ENCODE data around the gene C7orf57. TPM values are rescaled to one million over a fixed set of nuclear protein-coding genes. Genes with fewer than 3 reads are reported as not detected.

C7orf57 gene
- total RNA-seq, 2 experiments from 2014 or later = 0.71 to 0.90 TPM

DNA sequence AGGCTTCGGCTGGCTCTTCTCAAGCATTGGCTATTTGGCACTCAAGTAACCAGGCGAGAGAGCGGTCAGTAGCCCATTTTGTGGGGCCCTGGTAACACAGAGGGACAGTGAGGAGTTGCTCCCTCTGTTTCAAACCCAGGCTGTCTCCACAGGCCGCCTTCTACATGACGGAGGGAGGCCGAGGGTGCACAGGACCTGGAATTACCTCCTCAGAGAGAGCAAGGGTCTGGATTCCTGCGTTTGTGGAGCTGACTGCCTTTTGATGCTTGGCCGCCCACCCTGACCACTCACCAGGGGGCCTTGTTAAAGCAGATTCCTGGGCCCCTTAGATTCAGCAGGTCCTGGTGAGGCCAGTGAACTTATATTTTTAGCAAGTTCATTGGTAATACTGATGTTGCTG, 66.0 kb downstream of the C7orf57 start:
- no peak overlapping the region for H3K4me3 Mint-ChIP-seq
- peaks cover 42% of the 10 kb centered on the region for H3K4me1 Mint-ChIP-seq (ENCODE audit: low read depth)
- ChIA-PET CTCF (interaction anchor here (1.1 to 6.7 kb wide), 5 partner anchors 8 to 154 kb away, joined by 3 to 29 read pairs (median 7); no protein-coding TSS in a partner anchor), POLR2A (interaction anchor here (0.9 to 1.6 kb wide), 3 partner anchors 12 to 123 kb away, joined by 3 to 4 read pairs (median 3); partner anchors contain the start of gene UPP1)
- DNase-seq = no peak
- H3K9me3 Mint-ChIP-seq = no peaks in the 10 kb centered on the region
- H3K36me3 Mint-ChIP-seq = peaks cover 69% of the 10 kb centered on the region
- H3K27me3 Mint-ChIP-seq = no peaks in the 10 kb centered on the region
- intact Hi-C loops (cut with micrococcal nuclease) = no loop called here
- no peak overlapping the region for H3K27ac Mint-ChIP-seq

DNA sequence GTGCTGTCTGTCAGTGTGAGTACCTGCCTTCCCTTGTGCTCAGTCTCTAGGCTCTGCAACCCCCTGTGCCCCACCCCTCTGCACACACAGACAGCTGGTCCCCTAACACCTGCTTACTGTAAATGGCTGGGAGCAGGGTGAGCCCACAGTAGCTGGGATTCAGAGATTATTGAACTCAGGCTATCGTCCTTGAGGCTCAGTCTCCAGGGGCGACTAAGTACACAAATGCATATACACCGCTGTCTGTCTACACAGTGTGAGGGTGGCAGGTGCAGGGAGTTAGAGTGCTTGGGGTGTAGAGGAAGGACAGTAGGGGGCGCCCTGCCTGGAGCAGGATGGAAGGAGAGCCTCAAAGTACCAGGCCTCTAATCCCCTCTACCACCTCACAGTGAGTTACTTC, 66.6 kb downstream of the C7orf57 start:
- Mint-ChIP-seq H3K4me3 (no peak overlapping the region), H3K4me1 (ENCODE audit: low read depth) (peaks cover 37% of the 10 kb centered on the region), H3K9me3 (no peaks in the 10 kb centered on the region), H3K27me3 (no peaks in the 10 kb centered on the region), H3K36me3 (peaks cover 70% of the 10 kb centered on the region), H3K27ac (peak overlapping the region; percentile 70)
- ChIA-PET CTCF (interaction anchor here (0.6 to 6.7 kb wide), 7 partner anchors 8 to 153 kb away, joined by 3 to 29 read pairs (median 4); no protein-coding TSS in a partner anchor), POLR2A (interaction anchor here (0.9 to 1.2 kb wide), 2 partner anchors 13 to 124 kb away, joined by 3 to 4 read pairs; partner anchors contain the start of gene UPP1)
- peak; percentile 47 for DNase-seq
- intact Hi-C loops (cut with micrococcal nuclease) = no loop called here

DNA sequence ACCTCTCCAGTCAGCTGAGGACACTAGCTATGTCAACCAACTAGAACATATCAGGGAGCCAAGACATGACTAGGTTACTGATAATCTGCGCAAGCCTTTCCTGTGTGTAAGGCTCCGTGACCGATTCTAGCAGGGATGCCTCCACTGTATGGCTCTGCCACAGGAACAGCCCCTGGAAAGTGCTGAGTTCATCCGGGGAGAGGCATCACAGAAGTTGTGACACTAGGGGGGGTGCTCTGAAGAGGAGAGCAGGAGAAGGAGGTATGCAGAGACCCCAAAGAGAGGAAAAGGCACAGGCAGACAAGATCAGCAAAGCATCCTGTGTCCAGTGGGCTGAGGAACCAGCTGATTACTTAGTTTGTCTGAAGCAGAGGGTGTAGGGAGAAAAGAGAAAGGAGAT, 67.2 kb downstream of the C7orf57 start:
- ChIA-PET POLR2A (interaction anchor here (0.9 to 1.2 kb wide), 2 partner anchors 14 to 124 kb away, joined by 3 to 4 read pairs; partner anchors contain the start of gene UPP1), CTCF (interaction anchor here (0.6 to 6.7 kb wide), 9 partner anchors 8 to 157 kb away, joined by 3 to 29 read pairs (median 4); no protein-coding TSS in a partner anchor)
- Mint-ChIP-seq H3K4me1 (ENCODE audit: low read depth) (peaks cover 32% of the 10 kb centered on the region), H3K4me3 (no peak overlapping the region), H3K27me3 (no peaks in the 10 kb centered on the region), H3K36me3 (peaks cover 67% of the 10 kb centered on the region), H3K9me3 (no peaks in the 10 kb centered on the region), H3K27ac (peak overlapping the region; percentile 52)
- intact Hi-C loops (cut with micrococcal nuclease) = no loop called here
- DNase-seq = no peak

DNA sequence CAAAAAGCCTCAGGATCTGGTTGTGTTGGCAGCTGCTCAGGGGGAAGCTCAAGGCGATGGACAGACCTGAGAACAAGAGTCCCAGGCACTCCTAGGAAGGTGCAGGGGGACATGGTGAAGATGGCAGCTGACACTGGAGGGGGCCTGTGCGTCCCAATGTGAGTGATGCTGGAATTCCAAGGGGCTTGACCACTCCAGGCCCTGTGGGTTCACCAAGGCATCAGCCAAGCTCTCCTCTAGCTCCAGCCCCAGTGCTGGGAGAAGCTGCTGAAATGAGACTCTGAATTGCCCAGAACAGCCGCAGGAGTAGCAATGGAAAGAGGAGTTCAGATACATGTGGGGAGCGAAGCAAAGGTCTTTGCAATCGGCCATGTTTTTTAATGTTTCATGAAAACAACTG, 69.7 kb downstream of the C7orf57 start:
- Mint-ChIP-seq H3K9me3 (no peaks in the 10 kb centered on the region), H3K36me3 (peaks cover 59% of the 10 kb centered on the region), H3K27me3 (no peaks in the 10 kb centered on the region), H3K4me3 (no peak overlapping the region), H3K4me1 (ENCODE audit: low read depth) (peaks cover 13% of the 10 kb centered on the region), H3K27ac (no peak overlapping the region)
- CTCF ChIA-PET = interaction anchor here (1.8 to 6.7 kb wide), 2 partner anchors 114 to 160 kb away, joined by 7 to 29 read pairs; no protein-coding TSS in a partner anchor
- DNase-seq = no peak
- intact Hi-C loops (cut with micrococcal nuclease) = no loop called here
- POLR2A ChIA-PET = no interaction called here

DNA sequence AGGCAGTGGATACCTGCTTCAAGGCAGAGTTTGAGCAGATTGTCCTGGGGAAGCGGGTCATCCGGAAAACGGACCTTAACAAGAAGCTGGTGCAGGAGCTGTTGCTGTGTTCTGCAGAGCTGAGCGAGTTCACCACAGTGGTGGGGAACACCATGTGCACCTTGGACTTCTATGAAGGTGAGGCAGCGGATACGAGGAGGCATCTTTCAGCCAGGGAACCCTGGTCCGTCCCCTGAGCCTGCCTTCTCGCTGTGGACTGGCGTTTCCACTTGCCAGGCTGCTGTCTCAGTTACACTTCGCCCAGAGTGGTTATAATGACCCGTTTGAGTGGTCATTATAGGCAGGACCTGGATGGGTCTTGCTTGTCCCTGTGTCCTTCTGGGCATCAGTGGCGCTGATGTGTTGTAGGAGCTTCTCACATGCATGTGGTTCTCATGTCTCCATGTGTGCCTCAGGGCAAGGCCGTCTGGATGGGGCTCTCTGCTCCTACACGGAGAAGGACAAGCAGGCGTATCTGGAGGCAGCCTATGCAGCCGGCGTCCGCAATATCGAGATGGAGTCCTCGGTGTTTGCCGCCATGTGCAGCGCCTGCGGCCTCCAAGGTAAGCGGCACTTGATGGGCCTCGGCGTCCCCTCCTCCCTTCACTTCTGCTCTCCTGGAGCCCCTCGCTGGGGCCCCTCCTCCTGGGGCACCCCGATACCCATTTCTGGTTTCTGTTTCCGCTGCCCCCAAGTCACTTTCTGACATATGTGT, 71.7 kb downstream of the C7orf57 start:
- Mint-ChIP-seq H3K27ac (no peak overlapping the region), H3K27me3 (no peaks in the 10 kb centered on the region), H3K4me3 (no peak overlapping the region), H3K9me3 (no peaks in the 10 kb centered on the region), H3K36me3 (peaks cover 54% of the 10 kb centered on the region), H3K4me1 (ENCODE audit: low read depth) (peaks cover 14% of the 10 kb centered on the region)
- CTCF ChIA-PET = interaction anchor here (3.7 to 4.8 kb wide), 3 partner anchors 19 to 161 kb away, joined by 22 to 86 read pairs (median 62); partner anchors contain the start of genes PKD1L1 and UPP1
- intact Hi-C loops (cut with micrococcal nuclease) = no loop called here
- POLR2A ChIA-PET = interaction anchor here (0.9 kb wide), 1 partner anchor 12 kb away, joined by 3 read pairs; no protein-coding TSS in a partner anchor
- DNase-seq = no peak

DNA sequence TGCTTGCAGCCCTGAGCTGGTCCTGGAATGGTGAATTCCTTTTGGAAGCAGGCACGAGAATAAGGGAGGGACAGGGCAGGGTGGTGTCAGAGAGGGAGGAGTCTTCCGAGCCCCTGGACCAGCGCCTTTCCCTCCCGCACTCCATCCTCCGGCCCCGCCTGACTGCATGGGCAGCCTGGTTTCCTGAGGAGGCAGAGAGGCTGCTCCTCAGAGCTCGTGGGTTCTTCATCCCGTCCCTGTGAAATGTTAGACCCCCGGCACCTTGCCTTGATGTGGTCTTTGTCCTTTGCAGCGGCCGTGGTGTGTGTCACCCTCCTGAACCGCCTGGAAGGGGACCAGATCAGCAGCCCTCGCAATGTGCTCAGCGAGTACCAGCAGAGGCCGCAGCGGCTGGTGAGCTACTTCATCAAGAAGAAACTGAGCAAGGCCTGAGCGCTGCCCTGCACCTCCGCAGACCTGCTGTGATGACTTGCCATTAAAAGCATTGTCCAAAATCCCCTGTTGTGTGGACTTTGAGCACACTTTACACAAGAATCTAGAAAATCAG, 72.7 kb downstream of the C7orf57 start:
- peaks cover 48% of the 10 kb centered on the region for H3K36me3 Mint-ChIP-seq

DNA sequence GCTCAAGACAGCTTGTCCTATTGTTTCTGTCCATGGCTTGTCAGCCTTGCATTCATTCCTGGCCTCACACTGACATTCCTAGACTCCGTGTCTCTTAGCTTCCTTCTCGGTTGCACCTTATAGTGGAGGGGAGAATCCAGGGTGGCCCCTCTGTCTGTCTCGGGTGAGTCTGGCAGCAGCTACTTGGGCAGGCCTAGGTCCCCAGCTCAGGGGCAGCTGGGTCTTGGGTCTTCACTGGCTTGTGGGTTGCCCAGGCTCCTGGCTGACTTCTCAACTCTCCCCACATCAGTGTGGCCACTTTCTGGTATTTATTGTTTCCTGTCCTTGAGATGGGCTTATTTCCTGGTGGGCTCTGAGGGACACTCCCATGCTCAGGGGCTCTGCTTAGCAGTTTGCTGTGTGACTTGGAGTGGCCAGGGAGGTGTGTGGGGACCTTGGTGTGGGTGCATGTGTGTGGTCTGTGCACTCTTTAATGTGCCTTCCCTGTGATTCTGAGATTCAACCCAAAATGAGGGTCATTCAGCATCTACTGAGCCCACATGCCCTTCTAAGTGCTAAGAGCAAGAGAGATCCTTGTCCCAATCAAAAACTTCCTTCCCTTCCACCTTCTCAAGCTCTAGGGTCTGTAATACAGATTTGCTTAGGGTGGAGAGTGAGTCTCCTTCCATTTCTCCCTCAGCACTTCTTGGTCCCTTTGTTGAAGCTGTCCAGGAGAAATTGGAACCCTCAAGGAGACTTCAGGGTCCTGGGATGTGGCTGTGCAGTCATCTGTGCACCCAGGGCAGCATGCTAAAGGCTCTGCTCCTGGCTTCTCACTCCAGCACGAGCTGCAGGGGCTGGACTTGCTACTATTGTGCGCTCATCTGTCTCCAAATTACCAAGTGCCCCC, 73.9 kb downstream of the C7orf57 start:
- H3K27ac Mint-ChIP-seq = peak overlapping the region; percentile 40
- no peaks in the 10 kb centered on the region for H3K9me3 Mint-ChIP-seq
- peaks cover 40% of the 10 kb centered on the region for H3K36me3 Mint-ChIP-seq
- no peak overlapping the region for H3K4me3 Mint-ChIP-seq
- no peaks in the 10 kb centered on the region for H3K27me3 Mint-ChIP-seq
- H3K4me1 Mint-ChIP-seq (ENCODE audit: low read depth) = peaks cover 11% of the 10 kb centered on the region
- ChIA-PET POLR2A (interaction anchor here (1.6 to 1.7 kb wide), 2 partner anchors 118 to 164 kb away, joined by 8 to 9 read pairs; no protein-coding TSS in a partner anchor), CTCF (interaction anchor here (0.6 to 4.8 kb wide), 26 partner anchors 8 to 171 kb away, joined by 3 to 86 read pairs (median 6); partner anchors contain the start of genes C7orf57, PKD1L1 and UPP1)
- DNase-seq = no peak
- intact Hi-C loops (cut with micrococcal nuclease) = no loop called here

More for the DNA sequence above, 72.7 kb downstream of the C7orf57 start:
- no peaks in the 10 kb centered on the region for H3K9me3 Mint-ChIP-seq
- H3K4me3 Mint-ChIP-seq = no peak overlapping the region
- ChIA-PET POLR2A (interaction anchor here (0.9 kb wide), 1 partner anchor 13 kb away, joined by 3 read pairs; no protein-coding TSS in a partner anchor), CTCF (interaction anchor here (0.9 to 4.8 kb wide), 10 partner anchors 19 to 162 kb away, joined by 3 to 86 read pairs (median 12); partner anchors contain the start of genes C7orf57, PKD1L1 and UPP1)
- intact Hi-C loops (cut with micrococcal nuclease) = no loop called here
- H3K4me1 Mint-ChIP-seq (ENCODE audit: low read depth) = peaks cover 11% of the 10 kb centered on the region
- H3K27ac Mint-ChIP-seq = no peak overlapping the region
- H3K27me3 Mint-ChIP-seq = no peaks in the 10 kb centered on the region
- no peak for DNase-seq

DNA sequence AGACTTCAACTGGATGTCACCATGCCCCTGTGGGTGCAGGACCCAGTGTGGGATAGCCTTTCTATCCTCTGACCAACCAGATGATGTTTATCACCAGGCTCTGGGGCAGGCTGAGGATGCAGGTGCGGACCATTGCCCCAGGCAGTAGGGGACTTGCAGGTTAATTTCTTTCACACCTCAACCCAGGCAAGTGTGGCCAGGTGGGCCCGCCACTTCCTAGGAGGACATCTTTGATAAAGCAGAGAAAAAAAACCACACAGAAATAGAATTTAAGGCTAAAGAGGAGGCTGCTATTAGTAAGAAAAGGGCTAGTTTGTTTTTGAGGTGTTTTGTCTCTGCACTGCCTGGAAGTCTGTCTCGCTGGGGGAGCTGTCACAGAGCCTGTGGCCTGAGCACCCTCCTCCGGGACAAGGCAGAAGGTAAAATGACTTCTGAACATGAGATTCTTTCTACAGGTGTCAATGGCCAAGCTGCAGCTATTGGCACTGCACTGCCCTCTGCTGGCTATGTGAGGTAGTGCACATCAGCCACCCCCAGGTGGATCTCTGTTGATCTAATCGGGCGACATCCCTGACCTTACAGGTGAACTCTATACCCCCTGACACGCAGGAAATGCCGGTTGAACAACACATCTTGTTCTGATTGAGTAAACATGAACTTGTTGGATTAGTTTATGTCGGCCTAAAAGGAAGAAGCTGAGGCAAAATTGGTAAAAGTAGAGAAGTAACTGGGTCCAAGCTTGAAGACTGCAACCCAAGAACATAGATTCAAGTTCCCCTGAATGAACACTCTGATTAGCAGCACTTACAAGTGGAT, 74.7 kb downstream of the C7orf57 start:
- Mint-ChIP-seq H3K4me3 (no peak overlapping the region), H3K36me3 (peaks cover 32% of the 10 kb centered on the region)
- intact Hi-C loops (cut with micrococcal nuclease) = loop anchor here (1.0 to 5.0 kb wide), 6 partner anchors 13 to 165 kb away; partner anchors contain the start of genes C7orf57 and HUS1

DNA sequence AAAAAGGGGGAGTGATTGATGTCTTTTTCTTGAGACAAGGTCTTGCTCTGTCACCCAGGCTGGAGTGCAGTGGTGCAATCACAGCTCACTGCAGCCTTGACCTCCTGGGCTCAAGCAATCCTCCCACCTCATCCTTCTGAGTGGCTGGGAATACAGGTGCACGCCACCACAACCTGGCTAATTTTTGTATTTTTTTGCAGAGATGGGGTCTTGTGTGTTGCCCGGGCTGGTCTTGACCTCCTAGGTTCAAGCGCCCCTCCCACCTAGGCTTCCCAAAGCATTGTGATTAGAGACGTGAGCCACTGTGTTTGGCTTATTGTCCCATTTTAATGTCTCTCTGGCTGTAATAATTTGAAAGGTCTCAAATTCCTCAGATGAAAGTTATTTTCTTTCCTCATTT, 75.5 kb downstream of the C7orf57 start:
- H3K4me1 Mint-ChIP-seq (ENCODE audit: low read depth) = peaks cover 11% of the 10 kb centered on the region
- no peak overlapping the region for H3K27ac Mint-ChIP-seq
- H3K4me3 Mint-ChIP-seq = no peak overlapping the region
- POLR2A ChIA-PET = interaction anchor here (1.6 to 1.7 kb wide), 2 partner anchors 119 to 166 kb away, joined by 8 to 9 read pairs; no protein-coding TSS in a partner anchor
- DNase-seq = no peak
- H3K9me3 Mint-ChIP-seq = no peaks in the 10 kb centered on the region
- peaks cover 26% of the 10 kb centered on the region for H3K36me3 Mint-ChIP-seq
- intact Hi-C loops (cut with micrococcal nuclease) = loop anchor here (1.0 to 5.0 kb wide), 6 partner anchors 14 to 166 kb away; partner anchors contain the start of genes C7orf57 and HUS1
- CTCF ChIA-PET = interaction anchor here (0.6 to 4.8 kb wide), 38 partner anchors 9 to 188 kb away, joined by 3 to 86 read pairs (median 5); partner anchors contain the start of genes C7orf57, PKD1L1 and UPP1
- no peaks in the 10 kb centered on the region for H3K27me3 Mint-ChIP-seq

More for the DNA sequence above, 74.7 kb downstream of the C7orf57 start:
- H3K4me1 Mint-ChIP-seq (ENCODE audit: low read depth) = peaks cover 11% of the 10 kb centered on the region
- ChIA-PET CTCF (interaction anchor here (0.6 to 4.8 kb wide), 38 partner anchors 9 to 189 kb away, joined by 3 to 86 read pairs (median 5); partner anchors contain the start of genes C7orf57, PKD1L1 and UPP1), POLR2A (interaction anchor here (1.6 to 1.7 kb wide), 2 partner anchors 118 to 165 kb away, joined by 8 to 9 read pairs; no protein-coding TSS in a partner anchor)
- H3K27ac Mint-ChIP-seq = peak overlapping the region; percentile 34
- no peaks in the 10 kb centered on the region for H3K9me3 Mint-ChIP-seq
- peak; percentile 93 for DNase-seq
- H3K27me3 Mint-ChIP-seq = no peaks in the 10 kb centered on the region
